OCI-LY1 (cell line): ENCODE results near the gene HPD.

Experiments
- CTCF ChIP-seq: fragments of 200-600 bp; sonication (generic), shearing (Covaris generic); IDR thresholded peaks from 2 replicates; pipeline ENCODE4 v1.5.1; 2017; ENCODE audit warnings: mild to moderate bottlenecking, antibody characterized with exemption, low read length, moderate library complexity, mixed read lengths
- EZH2 ChIP-seq: fragments of 200-600 bp; sonication (generic), shearing (Covaris generic); IDR thresholded peaks from 2 replicates; pipeline ENCODE4 v1.8.0; 2017; ENCODE audit warnings: borderline replicate concordance, mixed run types, mild to moderate bottlenecking, antibody characterized with exemption, low read length, moderate library complexity, mixed read lengths

- peak; percentile 13; the same call in 1 of the 2 replicates for TF ChIP-seq CTCF
- no peak for TF ChIP-seq EZH2
Measured at GRCh38 chr12:121791671-121792551, 66.7 kb downstream of the HPD start.
